ENCODE results near the gene EPHB4. TPM values are rescaled to one million over a fixed set of nuclear protein-coding genes. Genes with fewer than 3 reads are reported as not detected.

Gene EPHB4
- total RNA-seq, 1 experiment from 2014 or later: 120 TPM

DNA sequence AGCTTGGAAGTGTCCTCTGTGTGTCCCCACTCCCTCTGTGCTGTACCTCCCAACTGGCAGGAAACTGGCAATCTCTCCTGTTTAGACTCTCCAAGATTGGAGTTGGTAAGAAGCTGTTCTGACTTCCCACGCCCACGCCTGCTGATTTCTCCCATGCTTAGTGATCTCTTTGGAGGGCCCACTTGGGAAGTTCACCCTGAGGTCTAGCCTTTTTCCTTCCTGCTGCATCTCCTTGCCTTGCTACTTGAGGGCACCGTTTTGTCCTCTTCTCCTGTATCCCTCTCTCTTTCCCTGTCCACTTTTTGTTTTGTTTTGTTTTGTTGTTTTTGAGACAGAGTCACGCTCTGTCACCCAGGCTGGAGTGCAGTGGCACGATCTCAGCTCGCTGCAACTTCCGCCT, 58.5 kb downstream of the EPHB4 start (continued):
- TF ChIP-seq, protein P1, sequence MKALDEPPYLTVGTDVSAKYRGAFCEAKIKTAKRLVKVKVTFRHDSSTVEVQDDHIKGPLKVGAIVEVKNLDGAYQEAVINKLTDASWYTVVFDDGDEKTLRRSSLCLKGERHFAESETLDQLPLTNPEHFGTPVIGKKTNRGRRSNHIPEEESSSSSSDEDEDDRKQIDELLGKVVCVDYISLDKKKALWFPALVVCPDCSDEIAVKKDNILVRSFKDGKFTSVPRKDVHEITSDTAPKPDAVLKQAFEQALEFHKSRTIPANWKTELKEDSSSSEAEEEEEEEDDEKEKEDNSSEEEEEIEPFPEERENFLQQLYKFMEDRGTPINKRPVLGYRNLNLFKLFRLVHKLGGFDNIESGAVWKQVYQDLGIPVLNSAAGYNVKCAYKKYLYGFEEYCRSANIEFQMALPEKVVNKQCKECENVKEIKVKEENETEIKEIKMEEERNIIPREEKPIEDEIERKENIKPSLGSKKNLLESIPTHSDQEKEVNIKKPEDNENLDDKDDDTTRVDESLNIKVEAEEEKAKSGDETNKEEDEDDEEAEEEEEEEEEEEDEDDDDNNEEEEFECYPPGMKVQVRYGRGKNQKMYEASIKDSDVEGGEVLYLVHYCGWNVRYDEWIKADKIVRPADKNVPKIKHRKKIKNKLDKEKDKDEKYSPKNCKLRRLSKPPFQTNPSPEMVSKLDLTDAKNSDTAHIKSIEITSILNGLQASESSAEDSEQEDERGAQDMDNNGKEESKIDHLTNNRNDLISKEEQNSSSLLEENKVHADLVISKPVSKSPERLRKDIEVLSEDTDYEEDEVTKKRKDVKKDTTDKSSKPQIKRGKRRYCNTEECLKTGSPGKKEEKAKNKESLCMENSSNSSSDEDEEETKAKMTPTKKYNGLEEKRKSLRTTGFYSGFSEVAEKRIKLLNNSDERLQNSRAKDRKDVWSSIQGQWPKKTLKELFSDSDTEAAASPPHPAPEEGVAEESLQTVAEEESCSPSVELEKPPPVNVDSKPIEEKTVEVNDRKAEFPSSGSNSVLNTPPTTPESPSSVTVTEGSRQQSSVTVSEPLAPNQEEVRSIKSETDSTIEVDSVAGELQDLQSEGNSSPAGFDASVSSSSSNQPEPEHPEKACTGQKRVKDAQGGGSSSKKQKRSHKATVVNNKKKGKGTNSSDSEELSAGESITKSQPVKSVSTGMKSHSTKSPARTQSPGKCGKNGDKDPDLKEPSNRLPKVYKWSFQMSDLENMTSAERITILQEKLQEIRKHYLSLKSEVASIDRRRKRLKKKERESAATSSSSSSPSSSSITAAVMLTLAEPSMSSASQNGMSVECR (CRISPR knock-in tag; IDR thresholded peaks at IDR 0.05; ENCODE audit: borderline replicate concordance): no peak
- TF ChIP-seq ZNF263 (CRISPR knock-in tag; IDR thresholded peaks at IDR 0.05; ENCODE audit: low read depth): no peak

DNA sequence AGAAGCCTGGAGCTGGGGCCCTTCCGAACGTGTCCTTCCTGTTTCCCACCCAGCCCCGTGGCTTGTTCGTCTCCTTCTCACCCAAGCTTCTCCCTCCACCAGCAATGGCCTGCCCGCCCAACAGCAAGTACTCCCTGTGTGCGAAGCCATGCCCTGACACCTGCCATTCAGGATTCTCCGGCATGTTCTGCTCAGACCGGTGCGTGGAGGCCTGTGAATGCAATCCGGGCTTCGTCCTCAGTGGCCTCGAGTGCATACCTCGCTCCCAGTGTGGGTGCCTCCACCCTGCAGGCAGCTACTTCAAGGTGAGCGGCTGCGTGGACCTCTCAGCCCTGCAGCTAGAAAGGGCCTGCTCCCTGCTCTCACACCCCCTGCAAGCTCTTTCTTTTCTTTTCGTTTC, 62.1 kb downstream of the EPHB4 start:
- Mint-ChIP-seq H3K4me3 (no peak overlapping the region), H3K27me3 (ENCODE audit: low read depth) (no peaks in the 10 kb centered on the region; the same call in 1 of the 2 replicates)

More for the DNA sequence above, 62.1 kb downstream of the EPHB4 start:
- CTCF ChIA-PET: interaction anchor here (0.5 to 3.5 kb wide), 6 partner anchors 16 to 139 kb away, joined by 3 to 11 read pairs (median 6); partner anchors contain the start of genes POP7 and SRRT
- H3K9me3 Mint-ChIP-seq: no peaks in the 10 kb centered on the region
- DNase-seq (ENCODE audit: low spot score): no peak
- TF ChIP-seq NR1H2 (CRISPR knock-in tag; IDR thresholded peaks at IDR 0.05) (no peak), CREM (CRISPR knock-in tag; IDR thresholded peaks at IDR 0.05) (no peak), EMX1 (CRISPR knock-in tag; IDR thresholded peaks at IDR 0.05) (no peak), SMAD4 (CRISPR knock-in tag; IDR thresholded peaks at IDR 0.05) (no peak), NR3C1 (CRISPR knock-in tag; conservative IDR thresholded peaks at IDR 0.05; ENCODE audit: low read depth) (no peak), ZBTB21 (CRISPR knock-in tag; IDR thresholded peaks at IDR 0.05; ENCODE audit: borderline replicate concordance) (no peak), ZSCAN18 (CRISPR knock-in tag; IDR thresholded peaks at IDR 0.05) (no peak), ZNF121 (CRISPR knock-in tag; IDR thresholded peaks at IDR 0.05) (no peak), ATF3 (CRISPR knock-in tag; conservative IDR thresholded peaks at IDR 0.05) (no peak), NR2C2 (CRISPR knock-in tag; IDR thresholded peaks at IDR 0.05) (no peak), TP53 (CRISPR knock-in tag; IDR thresholded peaks at IDR 0.05) (no peak), MAX (CRISPR knock-in tag; IDR thresholded peaks at IDR 0.05) (no peak)
- TF ChIP-seq, protein P2, sequence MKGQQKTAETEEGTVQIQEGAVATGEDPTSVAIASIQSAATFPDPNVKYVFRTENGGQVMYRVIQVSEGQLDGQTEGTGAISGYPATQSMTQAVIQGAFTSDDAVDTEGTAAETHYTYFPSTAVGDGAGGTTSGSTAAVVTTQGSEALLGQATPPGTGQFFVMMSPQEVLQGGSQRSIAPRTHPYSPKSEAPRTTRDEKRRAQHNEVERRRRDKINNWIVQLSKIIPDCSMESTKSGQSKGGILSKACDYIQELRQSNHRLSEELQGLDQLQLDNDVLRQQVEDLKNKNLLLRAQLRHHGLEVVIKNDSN (CRISPR knock-in tag; IDR thresholded peaks at IDR 0.05): no peak
- TF ChIP-seq, protein P1 (CRISPR knock-in tag; IDR thresholded peaks at IDR 0.05; ENCODE audit: borderline replicate concordance): no peak
- TF ChIP-seq, protein P3, sequence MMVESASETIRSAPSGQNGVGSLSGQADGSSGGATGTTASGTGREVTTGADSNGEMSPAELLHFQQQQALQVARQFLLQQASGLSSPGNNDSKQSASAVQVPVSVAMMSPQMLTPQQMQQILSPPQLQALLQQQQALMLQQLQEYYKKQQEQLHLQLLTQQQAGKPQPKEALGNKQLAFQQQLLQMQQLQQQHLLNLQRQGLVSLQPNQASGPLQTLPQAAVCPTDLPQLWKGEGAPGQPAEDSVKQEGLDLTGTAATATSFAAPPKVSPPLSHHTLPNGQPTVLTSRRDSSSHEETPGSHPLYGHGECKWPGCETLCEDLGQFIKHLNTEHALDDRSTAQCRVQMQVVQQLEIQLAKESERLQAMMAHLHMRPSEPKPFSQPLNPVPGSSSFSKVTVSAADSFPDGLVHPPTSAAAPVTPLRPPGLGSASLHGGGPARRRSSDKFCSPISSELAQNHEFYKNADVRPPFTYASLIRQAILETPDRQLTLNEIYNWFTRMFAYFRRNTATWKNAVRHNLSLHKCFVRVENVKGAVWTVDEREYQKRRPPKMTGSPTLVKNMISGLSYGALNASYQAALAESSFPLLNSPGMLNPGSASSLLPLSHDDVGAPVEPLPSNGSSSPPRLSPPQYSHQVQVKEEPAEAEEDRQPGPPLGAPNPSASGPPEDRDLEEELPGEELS (CRISPR knock-in tag; IDR thresholded peaks at IDR 0.05): no peak
- POLR2A ChIA-PET: no interaction called here
- peak overlapping the region; percentile 30; the same call in 1 of the 2 replicates for H3K27ac Mint-ChIP-seq
- no peaks in the 10 kb centered on the region for H3K36me3 Mint-ChIP-seq
- no peak for ATAC-seq
- 0 out of 2 replicates have a peak, but pooled peaks cover 2% of the 10 kb centered on the region for H3K4me1 Mint-ChIP-seq
